HG03558 (cell line): Measurements from ENCODE around the gene STAC3.
"Not testable (repeated sequence)": the region's sequence is repeated elsewhere in the genome, so short reads cannot be mapped to it uniquely, and the experiment has no call there.

Experiments used
- ATAC-seq: cut with Tn5 transposase; IDR thresholded peaks from one replicate; pipeline ENCODE4 v1.9.1; 2021; ENCODE audit warnings: moderate number of reproducible peaks; ENCODE audit not compliant: unreplicated experiment; ENCODE audit errors: extremely low read depth

Gene STAC3

DNA sequence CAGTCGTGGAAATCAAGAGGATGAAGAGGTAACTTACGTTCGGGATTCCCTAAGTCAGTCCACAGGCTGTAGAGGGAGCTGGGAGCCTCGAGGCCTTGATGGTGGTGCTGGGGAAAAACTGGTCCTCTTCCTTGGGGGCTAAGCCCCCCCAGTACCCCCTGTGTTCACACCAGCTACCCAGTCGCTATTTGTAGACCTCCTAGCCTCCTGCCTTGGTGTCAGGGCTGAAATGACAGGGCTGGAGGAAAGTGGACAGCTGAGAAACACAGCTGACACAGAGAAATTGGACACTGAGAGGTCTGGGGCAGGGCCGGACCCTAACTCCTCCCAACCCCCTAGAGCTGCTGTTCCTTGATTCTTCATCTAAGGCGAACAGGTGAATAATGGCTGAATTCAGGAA is at the start of gene STAC3:
TSS of gene STAC3 (minus strand) at position 232 of the 400 bp plus-strand sequence. CDS start 1,551 bp downstream, outside the sequence.
- no peak for ATAC-seq

DNA sequence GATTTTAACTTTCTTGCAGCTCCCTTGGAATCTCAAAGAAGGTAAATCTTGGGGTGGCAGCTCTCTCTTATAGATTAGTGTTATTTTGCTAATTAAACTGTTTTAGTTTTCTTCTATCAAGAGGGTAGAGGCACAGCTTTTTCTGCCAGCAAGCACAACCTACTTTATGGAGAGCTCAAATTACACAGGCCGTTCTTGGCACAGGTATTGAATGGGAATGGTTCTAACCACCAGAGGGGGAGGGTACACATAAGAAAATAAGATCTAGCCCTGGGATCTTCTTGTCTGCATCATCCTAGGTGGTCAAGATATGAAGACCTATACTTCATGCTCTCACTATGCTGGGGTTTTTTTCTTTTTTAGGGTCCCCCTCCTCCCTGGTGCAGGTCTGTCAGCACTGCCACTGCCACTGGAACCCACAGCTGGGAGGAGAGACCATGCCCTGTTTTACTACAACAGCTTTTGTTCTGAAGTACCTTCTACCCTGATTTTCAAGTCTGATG is 48.6 kb upstream of the STAC3 start:
- no peak for ATAC-seq

DNA sequence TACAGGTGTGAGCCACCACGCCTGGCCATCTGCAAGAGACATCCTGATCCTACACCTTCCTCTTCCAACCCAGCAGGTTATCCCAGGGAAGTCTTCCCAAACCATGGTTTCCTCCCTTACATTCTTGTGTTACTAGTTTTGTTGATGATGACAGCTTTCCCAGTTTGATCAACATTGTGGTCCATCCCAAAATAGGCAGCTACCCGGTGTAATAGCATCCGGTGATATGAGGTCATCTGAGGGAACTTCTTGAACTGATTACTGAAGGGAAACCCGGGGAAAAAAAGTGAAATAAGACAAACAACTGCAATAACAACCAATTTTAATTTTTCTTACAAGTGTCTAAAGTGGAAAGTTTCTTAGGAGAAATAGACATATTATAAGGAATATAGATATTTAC is 45.3 kb upstream of the STAC3 start:
- ATAC-seq = no peak

DNA sequence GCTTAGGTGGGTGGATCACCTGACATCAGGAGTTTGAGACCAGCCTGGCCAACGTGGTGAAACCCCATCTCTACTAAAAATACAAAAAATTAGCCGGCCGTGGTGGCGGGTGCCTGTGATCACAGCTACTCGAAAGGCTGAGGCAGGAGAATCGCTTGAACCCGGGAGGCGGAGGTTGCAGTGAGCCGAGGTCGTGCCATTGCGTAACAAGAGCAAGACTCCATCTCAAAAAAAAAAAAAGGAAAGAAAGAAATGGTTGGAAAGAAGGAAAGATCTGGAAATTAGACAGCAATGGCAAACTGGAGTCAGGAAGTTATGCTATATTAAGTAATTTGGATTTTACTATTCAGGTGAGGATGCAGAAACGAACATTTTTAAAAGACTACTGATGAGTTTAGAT is 31.1 kb upstream of the STAC3 start:
- not testable (repeated sequence) for ATAC-seq

DNA sequence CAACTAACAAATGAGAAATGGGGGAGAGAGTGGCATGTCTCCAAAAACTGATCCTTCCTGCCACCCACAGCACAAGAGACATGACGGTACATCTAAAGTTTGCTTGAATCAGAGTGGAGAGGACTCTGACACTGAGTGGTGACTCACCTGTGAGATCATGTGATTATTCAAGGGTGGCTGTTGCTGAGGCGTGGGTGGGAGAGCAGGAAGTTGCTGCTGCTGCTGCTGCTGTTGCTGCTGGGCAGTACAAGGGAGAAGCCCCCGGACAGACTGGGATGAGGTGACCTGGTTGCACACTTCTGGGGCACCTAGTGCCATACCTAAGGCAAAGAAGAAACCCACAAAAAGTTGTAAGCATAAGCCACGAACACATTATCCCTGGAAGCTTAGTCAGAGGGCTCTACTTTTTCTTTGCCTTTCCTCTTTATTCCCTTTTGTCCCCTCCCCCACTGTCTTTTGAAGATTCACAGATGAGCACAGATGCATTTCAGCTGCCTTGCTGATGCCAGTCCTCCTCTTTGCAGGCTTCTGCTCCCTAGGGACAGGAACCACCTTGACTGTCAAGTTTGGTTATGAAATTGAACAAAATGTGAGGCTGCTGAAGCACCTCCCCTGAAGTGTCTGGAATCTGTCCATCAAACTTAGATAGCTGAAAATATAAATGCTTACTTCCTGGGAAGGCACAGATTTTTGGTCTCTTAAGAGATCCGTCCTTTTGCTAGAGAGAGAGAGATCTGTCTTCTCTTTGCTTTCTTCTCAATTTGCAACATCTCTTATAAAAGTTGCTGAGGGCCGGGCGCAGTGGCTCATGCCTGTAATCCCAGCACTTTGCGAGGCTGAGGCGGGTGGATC is 29.4 kb upstream of the STAC3 start:
- peak; percentile 77 for ATAC-seq

DNA sequence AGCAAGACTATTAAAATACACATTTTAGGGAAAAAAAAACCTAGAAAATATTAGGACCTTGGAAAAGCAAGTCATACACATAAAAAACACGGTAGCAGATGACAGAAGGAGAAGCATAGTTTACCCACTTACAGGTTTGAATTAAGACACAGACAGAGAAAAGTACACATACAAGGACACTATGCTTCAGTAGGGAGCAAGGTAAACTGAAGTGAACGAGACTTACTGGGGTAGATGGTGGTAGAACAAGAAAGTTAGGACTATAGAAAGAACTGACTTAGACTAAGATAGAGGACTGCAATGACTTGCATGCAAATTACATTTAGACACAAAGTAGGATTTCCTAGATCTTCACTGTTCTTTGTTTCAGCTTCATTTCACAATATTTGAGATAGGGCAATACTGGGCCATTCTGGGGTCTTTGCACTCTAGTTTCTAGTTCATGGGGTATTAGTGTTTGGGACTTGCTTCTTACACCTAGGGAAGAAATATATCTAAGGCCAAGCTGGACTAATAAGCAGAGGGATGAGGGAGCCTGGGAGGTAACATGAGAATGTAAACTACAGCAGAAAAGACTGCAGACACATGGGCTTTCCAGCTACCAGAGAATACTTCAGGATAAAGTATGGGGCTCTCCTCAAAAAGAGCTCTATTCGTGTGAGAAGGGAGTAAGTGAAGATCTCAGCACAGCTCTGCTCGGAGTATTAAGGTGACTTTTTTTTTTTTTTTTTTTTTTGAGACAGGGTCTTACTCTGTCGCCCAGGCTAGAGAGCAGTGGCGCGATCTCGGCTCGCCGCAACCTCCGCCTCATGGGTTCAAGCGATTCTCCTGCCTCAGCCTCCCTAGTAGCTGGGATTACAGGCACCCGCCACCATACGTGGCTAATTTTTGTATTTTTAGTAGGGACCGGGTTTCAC is 27.7 kb upstream of the STAC3 start:
- ATAC-seq = no peak

DNA sequence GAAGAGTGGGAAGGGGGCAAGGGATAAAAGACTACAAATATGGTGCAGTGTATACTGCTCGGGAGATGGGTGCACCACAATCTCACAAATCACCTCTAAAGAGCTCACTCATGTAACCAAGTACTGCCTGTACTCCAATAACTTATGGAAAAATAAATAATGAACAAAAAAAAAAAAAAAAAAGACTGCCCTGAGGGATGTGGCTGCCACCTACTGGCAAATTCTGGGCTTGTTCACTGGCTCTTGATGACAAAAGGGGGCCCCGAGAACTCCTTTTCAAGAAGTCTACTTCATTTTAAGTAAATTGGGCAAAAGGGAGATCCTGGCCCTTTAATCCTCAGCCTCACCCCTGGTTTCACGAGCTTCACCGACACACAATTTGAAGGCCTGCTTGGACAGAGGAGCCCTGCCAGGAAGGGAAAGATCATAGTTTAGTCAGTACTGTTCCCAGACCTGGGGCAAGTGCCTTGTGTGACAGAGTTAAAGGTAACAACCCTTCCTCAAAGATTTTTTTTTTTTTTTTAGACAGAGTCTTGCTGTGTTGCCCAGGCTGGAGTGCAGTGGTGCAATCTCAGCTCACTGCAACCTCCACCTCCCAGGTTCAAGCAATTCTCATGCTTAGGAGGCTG is 26.1 kb upstream of the STAC3 start:
- no peak for ATAC-seq

DNA sequence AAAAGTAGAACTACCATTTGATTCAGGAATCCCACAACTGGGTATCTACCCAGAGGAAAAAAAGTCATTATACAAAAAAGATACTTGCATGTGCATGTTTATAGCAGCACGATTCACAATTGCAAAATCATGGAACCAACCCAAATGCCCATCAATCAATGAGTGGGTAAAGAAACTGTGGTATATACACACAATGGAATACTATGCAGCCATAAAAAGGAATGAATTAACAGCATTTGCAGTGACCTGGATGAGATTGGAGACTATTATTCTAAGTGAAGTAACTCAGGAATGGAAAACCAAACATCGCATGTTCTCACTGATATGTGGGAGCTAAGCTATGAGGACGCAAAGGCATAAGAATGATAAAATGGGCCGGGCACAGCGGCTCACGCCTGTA is 25.2 kb upstream of the STAC3 start:
- not testable (repeated sequence) for ATAC-seq

DNA sequence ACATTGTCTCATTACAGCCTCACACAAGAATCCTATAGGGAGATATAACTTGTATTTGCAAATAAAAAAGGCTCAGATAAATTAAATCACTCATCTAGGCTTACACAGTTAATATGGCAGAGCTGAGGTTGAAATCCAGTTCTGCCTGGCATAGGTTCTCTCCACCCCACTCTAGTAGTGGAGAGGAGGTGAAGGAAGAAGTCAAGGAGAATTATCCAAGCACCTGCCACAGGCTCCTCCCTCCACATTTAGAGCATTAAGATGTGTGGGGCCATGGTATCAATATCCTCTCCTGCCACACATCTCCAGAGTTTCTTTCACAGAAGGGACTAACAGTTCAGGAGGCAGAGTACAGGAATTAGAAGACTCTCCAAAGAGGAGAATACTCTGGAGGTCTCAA is 22.5 kb upstream of the STAC3 start:
- no peak for ATAC-seq

DNA sequence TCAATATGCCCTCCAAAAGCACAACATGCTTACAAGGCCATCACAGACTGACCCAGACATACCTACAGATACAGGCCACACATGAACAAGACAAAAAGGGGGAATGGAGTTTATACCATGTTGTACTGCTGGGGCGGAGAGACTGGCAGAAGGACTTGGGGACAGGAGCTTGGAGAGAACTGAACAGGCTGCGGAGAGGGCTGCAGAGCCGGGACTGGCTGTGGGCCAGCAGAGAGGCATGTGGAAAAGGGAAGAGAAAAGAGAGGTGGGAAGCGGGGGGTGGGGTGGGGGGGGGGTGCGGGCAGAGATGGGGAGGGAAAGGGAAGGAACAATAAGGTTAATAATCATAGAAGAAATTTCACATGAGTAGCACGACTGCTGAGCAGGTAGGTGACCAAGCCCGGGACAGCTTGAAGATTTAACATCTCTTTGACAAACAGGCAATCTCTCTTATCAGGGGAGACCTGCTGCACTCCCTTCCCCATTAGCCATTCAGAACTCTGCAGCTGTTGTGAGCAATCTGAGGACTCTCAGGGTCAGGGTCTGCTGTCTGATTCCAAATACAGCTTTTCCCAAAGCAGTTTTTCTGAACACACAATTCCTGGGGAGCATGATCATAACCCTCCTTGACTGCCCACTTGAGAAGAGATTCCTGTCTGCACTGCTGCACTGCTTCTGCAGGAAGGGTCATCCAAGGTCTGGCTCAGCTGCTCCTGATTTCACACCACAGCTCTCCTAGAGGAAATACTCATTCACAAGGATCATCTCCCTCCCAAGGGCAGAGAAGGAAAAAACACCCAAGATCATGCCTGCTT is 21.6 kb upstream of the STAC3 start:
- no peak for ATAC-seq

DNA sequence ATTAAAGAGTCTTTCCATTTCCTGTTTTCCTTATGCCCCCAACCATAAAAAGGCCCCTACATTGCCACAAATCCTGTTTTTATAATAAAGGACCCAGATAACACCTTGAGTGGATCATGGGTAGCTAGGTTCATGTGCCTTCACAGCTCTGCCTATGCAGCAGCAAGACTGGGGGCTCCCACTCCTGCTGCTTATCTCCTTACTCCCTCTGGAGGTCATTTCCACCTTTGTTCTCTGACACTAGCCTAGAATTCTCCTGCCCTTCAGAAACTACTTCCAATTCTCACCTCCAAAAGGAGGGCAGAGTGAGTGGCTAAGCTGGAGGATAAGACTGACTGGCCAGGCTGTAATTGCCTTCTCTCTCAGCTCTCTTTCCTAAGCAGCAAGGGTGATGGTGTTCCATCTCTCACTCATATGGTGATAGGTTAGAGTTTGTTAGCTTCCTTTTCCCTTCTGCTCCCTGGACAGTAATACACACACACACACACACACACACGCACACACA is 20.0 kb upstream of the STAC3 start:
- no peak for ATAC-seq

DNA sequence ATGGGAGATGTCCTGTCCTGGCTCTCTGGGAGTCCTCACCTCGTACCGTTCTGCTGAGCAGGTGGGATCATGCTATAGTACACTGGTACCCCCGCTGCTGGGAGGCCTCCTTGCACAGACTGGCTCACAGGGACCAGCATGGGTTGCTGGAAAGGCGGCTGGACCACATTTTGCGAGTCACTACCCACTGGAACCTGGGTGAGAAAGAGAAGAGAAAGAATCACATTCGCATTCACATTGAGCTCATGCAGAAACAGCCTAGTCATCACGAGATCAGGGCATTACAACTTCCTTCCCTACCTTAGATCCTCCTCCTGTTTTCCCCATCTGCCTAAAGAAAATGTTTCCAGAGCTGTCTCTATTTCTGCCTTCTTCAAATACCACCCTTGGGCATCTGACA is 17.3 kb upstream of the STAC3 start:
- ATAC-seq = no peak

DNA sequence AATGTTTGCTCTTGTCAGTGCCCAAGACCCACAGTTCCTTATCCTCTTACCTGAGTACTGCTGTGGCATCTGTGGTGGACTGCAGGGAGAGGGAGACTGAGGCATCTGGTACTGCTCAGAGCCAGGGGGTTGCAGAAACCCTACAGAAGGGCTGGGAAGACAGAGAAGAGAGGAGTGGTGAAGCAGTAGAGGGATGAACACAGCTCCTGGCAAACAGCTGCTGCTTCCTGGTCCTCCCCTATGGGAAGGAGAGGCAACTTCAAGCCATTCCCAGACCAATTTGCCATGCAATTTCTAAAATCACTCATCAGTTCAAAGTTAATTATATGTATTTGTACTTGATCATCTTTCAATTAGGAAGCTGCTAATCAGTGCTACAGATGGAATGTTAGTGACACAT is 15.7 kb upstream of the STAC3 start:
- ATAC-seq = no peak

DNA sequence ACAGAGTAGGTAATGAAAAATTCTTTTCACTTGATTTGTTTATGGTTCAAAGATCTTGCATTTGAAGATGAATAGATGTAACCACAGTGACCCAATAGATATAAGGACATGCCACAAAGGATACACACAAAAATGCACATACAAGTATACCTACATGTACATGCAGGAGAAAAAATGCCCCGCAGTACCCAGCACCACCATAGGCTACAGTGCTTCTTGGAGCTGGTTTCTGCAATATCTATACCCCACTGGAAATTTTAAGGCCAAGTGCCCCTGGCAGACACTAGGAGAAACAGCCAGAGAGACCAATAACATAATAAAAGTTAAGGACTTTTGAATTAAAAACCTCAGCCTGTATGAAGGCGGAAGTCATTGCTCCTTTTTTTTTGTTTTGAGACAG is 12.1 kb upstream of the STAC3 start:
- no peak for ATAC-seq

DNA sequence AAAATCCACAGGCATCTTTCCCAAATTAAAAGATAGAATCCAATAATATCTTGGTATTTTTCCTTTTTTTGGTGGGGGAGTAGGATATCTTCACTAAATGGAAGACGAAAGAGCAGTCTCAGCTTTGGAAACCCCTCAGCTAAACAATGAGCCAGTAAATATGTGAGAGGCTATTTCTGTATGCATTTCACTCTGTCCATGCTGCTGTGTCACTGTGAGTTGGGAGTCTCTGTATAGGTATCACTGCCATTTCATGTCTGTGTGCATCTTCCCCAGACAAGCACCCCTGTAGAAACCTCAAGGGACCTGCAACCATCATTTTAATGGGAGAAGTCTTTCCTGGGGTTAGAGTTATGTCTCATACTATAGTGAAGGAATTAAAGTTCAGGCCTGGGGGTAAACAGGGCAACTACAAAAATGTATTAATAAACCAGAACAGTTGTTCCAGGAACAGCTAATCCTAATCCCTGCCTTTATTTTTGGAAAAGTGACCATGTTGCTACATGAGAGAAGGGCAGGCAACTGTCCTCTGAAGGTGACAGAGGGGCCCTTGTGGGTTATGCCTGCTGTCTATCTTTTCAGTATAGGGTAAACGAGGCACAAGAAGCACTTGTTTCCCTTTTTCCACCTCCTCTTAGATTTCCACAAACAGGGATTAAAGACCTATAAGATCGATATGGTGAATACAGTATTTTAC is 11.3 kb upstream of the STAC3 start:
- no peak for ATAC-seq

DNA sequence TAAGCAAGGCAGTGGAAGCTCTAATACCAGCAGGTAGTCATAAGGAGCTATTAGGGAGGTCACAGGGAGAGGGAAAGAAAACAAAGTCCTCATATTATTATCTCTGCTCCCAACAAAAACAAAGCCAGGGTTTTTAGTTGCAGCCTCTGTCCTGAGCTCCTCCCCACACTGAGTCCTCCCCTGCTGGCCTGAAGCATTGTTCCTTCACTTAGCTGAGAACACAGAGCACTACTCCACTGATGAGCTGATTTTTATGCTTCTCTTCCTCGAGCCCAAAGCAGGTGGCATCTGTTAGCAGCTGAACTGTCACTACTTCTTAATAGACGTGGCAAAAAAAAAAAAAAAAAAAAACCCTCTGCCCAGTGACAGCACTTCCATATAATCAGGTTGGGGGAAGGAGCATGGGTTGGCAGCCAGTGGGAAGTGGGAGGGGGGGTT is 10.5 kb upstream of the STAC3 start:
- no peak for ATAC-seq

DNA sequence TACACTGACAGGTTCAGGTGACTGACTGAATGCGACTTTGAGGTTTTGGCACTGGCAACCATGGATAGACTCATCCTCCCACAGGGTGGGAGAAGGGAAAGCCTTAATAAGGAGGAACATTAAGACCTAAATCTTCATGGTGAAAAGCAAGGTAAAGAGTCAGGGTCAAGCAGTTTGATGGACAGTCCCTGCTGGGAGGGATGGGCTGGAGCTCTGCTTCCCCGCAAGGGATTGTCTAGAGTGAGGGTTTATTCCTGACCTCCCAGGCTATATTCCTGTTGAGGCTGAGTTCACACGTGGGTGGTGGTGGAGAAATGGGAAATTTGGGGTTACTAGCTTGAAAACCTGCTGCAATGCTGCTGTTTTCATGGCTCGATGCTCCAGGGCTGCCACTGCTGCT is 9.4 kb upstream of the STAC3 start:
- no peak for ATAC-seq

DNA sequence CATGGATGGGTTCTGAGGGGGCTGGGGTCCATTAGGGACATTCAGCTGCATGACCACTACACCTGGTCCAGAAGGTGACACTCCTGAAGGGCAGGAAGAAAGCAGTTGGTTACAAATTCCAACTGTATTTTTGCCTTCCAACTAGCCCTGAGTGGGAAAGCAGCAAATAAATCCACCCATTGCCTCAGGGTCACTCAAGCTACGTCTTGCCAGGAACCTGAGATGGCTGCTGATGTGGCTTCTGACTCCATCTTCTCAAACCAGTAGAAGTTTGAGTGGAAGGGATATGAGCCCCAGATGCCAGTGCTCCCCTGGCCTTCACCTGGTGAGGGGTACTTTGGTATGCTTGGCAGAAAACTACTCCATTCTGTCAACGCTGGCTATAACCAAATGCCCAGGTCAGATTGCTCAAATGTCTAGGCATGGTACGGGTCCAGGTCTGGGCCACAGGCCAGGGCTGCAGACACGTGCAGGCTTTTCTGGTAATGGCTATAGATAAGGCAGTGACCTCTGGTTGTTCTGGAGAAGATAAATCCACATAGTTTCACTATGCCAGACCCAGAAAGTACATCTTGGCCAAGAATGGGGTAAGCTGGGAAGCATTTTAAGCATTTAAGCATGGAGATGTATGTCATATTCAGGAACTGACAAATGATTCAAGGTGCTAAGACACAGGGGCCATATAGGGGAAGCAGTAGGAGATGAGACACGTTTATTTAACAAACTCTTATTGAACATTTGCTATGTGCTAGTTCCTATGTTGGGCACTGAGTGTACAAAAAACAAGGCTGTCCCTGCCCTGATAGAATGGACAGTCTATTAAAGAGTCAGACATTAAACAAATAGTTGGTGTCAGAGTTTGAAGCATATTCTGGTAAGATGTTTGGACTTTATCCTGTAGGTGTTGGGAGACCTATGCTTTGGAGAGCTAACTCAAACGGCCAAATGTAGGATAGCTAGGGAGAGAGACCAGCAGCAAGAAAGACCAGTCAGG is 8.3 kb upstream of the STAC3 start:
- ATAC-seq = no peak
